Lower leg skin (tissue), 3 donors: Measurements from ENCODE around the gene EVPL.

ENCODE experiments used
- POLR2A ChIP-seq, 2 donors: fragments of 450-650 bp; IDR thresholded peaks; one replicate each; pipeline ENCODE4 v1.6.1; 2016 to 2017; ENCODE audit warnings: antibody characterized with exemption in 2 of 2, mild to moderate bottlenecking in 1 of 2, moderate library complexity in 1 of 2
- TF ChIP-seq, protein P1 (sequence below), 3 donors: fragments of 450-650 bp; IDR thresholded peaks; one replicate each; pipeline ENCODE4 v1.5.1; 2016; ENCODE audit warnings: antibody characterized with exemption in 3 of 3, mild to moderate bottlenecking in 3 of 3, moderate library complexity in 2 of 3

DNA sequence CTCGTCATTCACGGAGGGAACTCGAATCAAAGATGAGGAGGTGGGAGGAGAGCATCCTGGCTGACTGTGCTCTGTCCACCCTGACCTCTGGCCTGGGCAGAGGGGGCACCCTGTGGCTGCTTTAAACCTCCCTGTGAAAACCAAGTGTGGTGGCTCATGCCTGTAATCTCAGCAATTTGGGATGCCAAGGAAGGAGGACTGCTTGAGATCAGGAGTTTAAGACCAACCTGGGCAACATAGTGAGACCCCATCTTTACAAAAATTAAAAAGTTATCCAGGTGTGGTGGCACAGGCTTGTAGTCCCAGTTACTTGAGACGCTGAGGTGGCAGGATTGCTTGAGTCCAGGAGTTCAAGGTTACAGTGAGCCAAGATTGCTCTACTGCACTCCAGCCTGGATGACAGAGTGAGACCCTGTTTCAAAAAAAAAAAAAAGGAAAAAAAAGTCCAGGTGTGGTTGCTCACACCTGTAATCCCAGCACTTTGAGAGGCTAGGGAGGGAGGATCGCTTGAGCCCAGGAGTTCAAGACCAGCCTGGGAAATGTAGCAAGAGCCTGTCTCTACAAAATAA lies 32.2 kb downstream of the EVPL start:
- TF ChIP-seq POLR2A (IDR thresholded peaks at IDR 0.05), result no peak
- TF ChIP-seq, protein P1, sequence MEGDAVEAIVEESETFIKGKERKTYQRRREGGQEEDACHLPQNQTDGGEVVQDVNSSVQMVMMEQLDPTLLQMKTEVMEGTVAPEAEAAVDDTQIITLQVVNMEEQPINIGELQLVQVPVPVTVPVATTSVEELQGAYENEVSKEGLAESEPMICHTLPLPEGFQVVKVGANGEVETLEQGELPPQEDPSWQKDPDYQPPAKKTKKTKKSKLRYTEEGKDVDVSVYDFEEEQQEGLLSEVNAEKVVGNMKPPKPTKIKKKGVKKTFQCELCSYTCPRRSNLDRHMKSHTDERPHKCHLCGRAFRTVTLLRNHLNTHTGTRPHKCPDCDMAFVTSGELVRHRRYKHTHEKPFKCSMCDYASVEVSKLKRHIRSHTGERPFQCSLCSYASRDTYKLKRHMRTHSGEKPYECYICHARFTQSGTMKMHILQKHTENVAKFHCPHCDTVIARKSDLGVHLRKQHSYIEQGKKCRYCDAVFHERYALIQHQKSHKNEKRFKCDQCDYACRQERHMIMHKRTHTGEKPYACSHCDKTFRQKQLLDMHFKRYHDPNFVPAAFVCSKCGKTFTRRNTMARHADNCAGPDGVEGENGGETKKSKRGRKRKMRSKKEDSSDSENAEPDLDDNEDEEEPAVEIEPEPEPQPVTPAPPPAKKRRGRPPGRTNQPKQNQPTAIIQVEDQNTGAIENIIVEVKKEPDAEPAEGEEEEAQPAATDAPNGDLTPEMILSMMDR (IDR thresholded peaks at IDR 0.05), result no peak
